ENCODE results near the gene SPATA12.
A peak's percentile ranks its signal among the peaks of the same experiment; 100 is the strongest.

SPATA12 gene

DNA sequence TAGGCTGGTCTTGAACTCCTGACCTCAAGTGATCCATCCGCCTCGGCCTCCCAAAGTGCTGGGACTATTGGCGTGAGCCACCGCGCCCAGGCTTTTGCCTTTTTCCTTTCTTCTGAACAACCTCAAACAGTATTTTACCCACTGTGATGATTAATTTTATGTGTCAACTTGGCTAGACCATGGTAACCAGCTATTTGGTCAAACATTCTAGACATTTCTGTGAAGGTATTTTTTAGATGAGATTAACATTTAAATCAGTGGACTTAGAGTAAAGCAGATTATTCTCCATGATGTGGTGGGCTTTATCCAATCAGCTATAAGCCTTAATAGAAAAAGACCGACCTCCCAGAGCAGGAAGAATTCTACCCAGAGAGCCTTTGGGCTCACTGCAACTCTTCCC, 6.0 kb downstream of the SPATA12 start:
- Histone ChIP-seq H3K9me2 (replicated peaks; ENCODE audit: insufficient read depth, low read length) (no peaks in the 10 kb centered on the region), H3K9me3 (ENCODE audit: insufficient read depth, low read length) (no peaks in the 10 kb centered on the region), H3K27me3 (ENCODE audit: low read length) (no peaks in the 10 kb centered on the region), H2AFZ (ENCODE audit: low read depth, low read length, severe bottlenecking) (no peak overlapping the region), H3F3A (ENCODE audit: insufficient read depth) (no peaks in the 10 kb centered on the region), H4K20me1 (ENCODE audit: low read depth, low read length) (no peaks in the 10 kb centered on the region), H3K27ac (ENCODE audit: low read depth, low read length) (no peak overlapping the region), H3K4me3 (ENCODE audit: insufficient read depth, low read length, poor library complexity, severe bottlenecking) (no peak overlapping the region), H3K36me3 (ENCODE audit: low read length) (no peaks in the 10 kb centered on the region), H3K4me2 (ENCODE audit: low read depth, low read length, poor library complexity, severe bottlenecking) (no peak overlapping the region), H3K79me2 (ENCODE audit: insufficient read depth, low read length) (no peaks in the 10 kb centered on the region), H3K9ac (ENCODE audit: low read length) (no peak overlapping the region)
- TF ChIP-seq CTCF (IDR thresholded peaks at IDR 0.05; ENCODE audit: insufficient read depth, low read length, poor library complexity, severe bottlenecking) (no peak), EZH2phosphoT487 (conservative IDR thresholded peaks at IDR 0.05; ENCODE audit: low read length) (no peak)

DNA sequence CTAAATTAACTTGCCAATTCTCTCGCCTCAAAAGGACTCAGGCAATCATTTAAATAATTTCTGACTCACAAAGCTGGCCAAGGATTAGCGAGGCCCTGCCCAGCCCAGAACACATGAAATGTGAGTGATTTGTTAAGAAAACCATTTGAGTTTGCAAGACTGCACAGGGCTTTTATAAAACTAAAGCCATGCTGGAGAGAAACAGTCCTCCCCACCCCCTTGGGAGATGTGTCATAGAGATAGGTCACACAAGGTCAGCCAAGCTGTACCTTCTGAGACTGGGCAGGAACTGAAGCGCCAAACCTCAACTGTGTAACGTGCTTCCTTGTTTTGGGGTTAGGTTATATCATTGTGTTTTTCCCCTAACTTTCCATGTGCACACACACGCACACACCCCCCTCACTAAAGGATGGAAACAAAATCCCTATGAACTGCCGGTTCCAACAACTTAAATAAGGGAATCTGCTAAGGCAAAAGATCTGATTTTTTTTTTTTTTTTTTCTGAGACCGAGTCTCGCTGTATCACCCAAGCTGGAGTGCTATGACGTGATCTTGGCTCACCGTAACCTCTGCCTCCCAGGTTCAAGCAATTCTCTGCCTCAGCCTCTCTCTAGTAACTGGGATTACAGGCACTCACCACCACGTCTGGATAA, 8.1 kb downstream of the SPATA12 start:
- no peaks in the 10 kb centered on the region for H3K9me3 ChIP-seq (ENCODE audit: insufficient read depth, low read length)
- no peak overlapping the region for H2AFZ ChIP-seq (ENCODE audit: low read depth, low read length, severe bottlenecking)
- H3K9me2 ChIP-seq (replicated peaks; ENCODE audit: insufficient read depth, low read length), result no peaks in the 10 kb centered on the region
- no peak overlapping the region for H3K4me3 ChIP-seq (ENCODE audit: insufficient read depth, low read length, poor library complexity, severe bottlenecking)
- no peaks in the 10 kb centered on the region for H4K20me1 ChIP-seq (ENCODE audit: low read depth, low read length)
- no peak for TF ChIP-seq CTCF (IDR thresholded peaks at IDR 0.05; ENCODE audit: insufficient read depth, low read length, poor library complexity, severe bottlenecking)
- TF ChIP-seq EZH2phosphoT487 (conservative IDR thresholded peaks at IDR 0.05; ENCODE audit: low read length), result no peak
- H3F3A ChIP-seq (ENCODE audit: insufficient read depth), result no peaks in the 10 kb centered on the region
- H3K36me3 ChIP-seq (ENCODE audit: low read length), result no peaks in the 10 kb centered on the region
- no peaks in the 10 kb centered on the region for H3K27me3 ChIP-seq (ENCODE audit: low read length)
- peak overlapping the region; percentile 30 for H3K4me2 ChIP-seq (ENCODE audit: low read depth, low read length, poor library complexity, severe bottlenecking)
- H3K27ac ChIP-seq (ENCODE audit: low read depth, low read length), result no peak overlapping the region
- no peak overlapping the region for H3K9ac ChIP-seq (ENCODE audit: low read length)
- no peaks in the 10 kb centered on the region for H3K79me2 ChIP-seq (ENCODE audit: insufficient read depth, low read length)

DNA sequence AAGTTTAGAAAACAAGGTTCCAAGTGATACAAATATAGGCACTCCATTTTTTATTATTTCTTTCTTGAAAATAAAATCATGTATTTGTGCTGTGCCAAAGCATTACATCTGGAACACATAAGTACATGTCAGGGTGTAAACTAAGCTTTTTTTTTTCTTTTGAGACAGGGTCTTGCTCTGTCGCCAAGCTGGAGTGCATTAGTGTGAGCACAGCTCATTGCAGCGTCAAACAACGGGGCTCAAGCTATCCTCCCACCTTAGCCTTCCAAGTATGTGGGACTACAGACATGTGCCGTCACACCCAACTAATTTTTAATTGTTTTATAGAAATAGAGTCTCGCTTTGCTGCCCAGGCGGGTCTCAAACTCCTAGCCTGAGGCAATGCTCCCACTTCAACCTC, 9.0 kb downstream of the SPATA12 start:
- Histone ChIP-seq H3K9ac (ENCODE audit: low read length) (no peak overlapping the region), H3K79me2 (ENCODE audit: insufficient read depth, low read length) (no peaks in the 10 kb centered on the region)

More for the DNA sequence above, 9.0 kb downstream of the SPATA12 start:
- H3F3A ChIP-seq (ENCODE audit: insufficient read depth), result no peaks in the 10 kb centered on the region
- TF ChIP-seq CTCF (IDR thresholded peaks at IDR 0.05; ENCODE audit: insufficient read depth, low read length, poor library complexity, severe bottlenecking), result no peak
- no peak for TF ChIP-seq EZH2phosphoT487 (conservative IDR thresholded peaks at IDR 0.05; ENCODE audit: low read length)
- H4K20me1 ChIP-seq (ENCODE audit: low read depth, low read length), result no peaks in the 10 kb centered on the region
- H3K9me3 ChIP-seq (ENCODE audit: insufficient read depth, low read length), result no peaks in the 10 kb centered on the region
- no peak overlapping the region for H3K4me2 ChIP-seq (ENCODE audit: low read depth, low read length, poor library complexity, severe bottlenecking)
- H3K27ac ChIP-seq (ENCODE audit: low read depth, low read length), result no peak overlapping the region
- no peaks in the 10 kb centered on the region for H3K9me2 ChIP-seq (replicated peaks; ENCODE audit: insufficient read depth, low read length)
- H3K36me3 ChIP-seq (ENCODE audit: low read length), result no peaks in the 10 kb centered on the region
- no peak overlapping the region for H3K4me3 ChIP-seq (ENCODE audit: insufficient read depth, low read length, poor library complexity, severe bottlenecking)
- no peak overlapping the region for H2AFZ ChIP-seq (ENCODE audit: low read depth, low read length, severe bottlenecking)
- H3K27me3 ChIP-seq (ENCODE audit: low read length), result no peaks in the 10 kb centered on the region
